Stimulated activated CD4-positive, alpha-beta T cell treated with anti-CD3 and anti-CD28 coated beads, Interleukin-2, amount 100 ng/mL, for 24 hours (primary cell): ENCODE results near the gene SLC39A9.
A peak's percentile ranks its signal among the peaks of the same experiment; 100 is the strongest.

Experiments
- DNase-seq, 2 donors: peaks; one replicate each; pipeline ENCODE4 v3.0.0-alpha.2; 2020

SLC39A9 gene, protein sequence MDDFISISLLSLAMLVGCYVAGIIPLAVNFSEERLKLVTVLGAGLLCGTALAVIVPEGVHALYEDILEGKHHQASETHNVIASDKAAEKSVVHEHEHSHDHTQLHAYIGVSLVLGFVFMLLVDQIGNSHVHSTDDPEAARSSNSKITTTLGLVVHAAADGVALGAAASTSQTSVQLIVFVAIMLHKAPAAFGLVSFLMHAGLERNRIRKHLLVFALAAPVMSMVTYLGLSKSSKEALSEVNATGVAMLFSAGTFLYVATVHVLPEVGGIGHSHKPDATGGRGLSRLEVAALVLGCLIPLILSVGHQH

GRCh38 chr14:69398053-69398817, at the start of gene SLC39A9, which contains the start of gene ERH:
SLC39A9 (plus strand) TSS chr14:69398692; CDS start chr14:69399370, 678 bp downstream.
ERH (minus strand) TSS chr14:69398299; CDS start chr14:69398233, 66 bp downstream.
- peak; percentile 91 to 92 for DNase-seq

GRCh38 chr14:69349091-69349777, 49.3 kb upstream of the SLC39A9 start:
- DNase-seq, result no peak

GRCh38 chr14:69350892-69351291, 47.6 kb upstream of the SLC39A9 start:
- no peak for DNase-seq

- no peak for DNase-seq
Measured at GRCh38 chr14:69351385-69351784, 47.1 kb upstream of the SLC39A9 start.

GRCh38 chr14:69351911-69352310, 46.6 kb upstream of the SLC39A9 start:
- DNase-seq, result no peak

GRCh38 chr14:69353168-69353567, 45.3 kb upstream of the SLC39A9 start:
- DNase-seq, result no peak

DNA sequence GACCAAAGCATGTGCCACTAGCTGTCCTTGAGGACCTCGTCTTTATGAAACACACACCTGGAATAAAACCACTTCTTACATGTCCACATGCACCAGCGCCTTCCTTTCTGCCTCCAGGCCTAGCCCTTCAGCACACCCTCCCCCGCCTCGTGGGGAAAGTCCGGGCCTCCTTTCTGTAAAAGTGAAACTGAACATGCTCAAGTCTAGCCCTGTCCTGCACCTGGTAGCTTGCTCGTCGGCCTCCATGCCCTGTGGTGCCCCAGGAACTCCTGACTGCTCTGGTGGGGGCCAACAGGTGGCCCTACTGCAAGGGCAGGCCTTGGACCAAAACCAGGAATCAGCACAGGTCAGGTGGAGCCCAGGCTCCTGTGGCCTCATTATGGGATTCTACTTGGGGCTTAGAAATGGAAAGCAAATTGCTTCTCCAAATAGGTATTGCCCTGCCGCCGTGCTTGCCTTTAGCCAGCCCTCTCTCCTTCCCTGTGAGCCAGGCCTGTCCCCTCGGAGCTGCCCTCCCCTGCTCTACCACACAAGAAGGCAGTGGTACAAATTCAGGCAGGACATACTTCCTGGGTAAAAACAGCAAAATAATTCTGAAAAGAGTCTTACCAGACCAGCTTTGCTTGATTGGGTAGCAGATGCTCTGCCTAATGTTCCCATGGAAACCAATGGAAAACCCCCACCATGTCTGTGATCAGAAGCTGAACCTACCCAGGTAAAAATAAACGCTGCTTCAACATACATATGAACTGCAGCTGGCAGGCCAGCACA, 43.9 kb upstream of the SLC39A9 start:
- peak; percentile 73 to 74 for DNase-seq

DNA sequence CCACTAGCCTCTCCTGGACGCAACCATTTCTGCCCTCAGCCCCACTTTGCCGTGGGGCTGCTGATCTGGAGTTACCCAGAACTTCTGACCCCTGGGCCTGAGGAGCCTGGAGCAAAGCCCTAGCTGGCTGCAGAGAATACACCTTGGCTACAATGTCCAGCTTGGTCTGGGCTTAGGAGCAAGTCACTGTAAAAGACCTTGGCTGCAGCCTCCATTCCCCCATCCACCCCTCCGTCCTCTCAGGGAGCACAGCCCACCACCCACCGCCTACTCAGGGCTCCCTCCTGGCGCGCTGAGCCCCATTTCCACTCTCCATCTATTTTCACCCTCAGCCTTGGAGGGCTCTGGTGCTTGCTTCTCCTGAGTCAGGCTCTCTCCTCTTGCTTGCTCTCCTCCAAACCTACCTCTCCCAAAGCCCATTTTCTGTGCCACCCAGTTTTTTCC, 43.3 kb upstream of the SLC39A9 start:
- no peak for DNase-seq

DNA sequence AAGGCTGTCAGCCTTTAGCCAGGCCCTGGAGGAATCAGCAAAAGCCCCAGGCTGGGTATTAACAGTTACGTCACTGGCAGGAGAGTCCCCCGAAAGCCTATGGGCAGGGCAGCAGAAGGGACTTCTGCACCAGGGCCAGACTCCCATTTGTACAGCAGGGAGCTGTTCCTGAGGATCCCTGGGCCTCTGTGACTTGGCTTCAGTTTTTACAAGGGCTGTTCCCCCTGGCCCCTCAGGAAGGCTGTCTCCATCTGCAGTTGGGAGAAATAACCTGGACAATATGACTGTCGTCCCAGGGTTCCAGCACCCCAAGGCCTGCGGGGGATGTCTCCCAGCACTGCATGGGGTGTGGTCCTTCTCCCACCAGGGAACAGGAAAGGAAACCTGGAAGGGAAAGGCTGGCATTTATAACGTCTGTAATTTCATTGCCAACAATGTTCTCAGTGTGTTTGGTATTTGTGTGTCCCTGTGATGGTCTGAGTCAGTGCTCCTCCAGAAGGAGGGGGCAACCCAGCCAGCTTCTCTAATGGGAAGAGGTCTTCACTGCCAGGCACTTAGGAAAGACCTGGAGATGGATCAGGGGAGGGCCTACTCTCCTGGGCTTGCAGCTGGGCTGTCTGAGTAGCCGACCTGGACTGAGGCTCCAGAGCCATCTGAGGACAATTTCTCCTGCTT, 42.7 kb upstream of the SLC39A9 start:
- DNase-seq, result no peak

DNA sequence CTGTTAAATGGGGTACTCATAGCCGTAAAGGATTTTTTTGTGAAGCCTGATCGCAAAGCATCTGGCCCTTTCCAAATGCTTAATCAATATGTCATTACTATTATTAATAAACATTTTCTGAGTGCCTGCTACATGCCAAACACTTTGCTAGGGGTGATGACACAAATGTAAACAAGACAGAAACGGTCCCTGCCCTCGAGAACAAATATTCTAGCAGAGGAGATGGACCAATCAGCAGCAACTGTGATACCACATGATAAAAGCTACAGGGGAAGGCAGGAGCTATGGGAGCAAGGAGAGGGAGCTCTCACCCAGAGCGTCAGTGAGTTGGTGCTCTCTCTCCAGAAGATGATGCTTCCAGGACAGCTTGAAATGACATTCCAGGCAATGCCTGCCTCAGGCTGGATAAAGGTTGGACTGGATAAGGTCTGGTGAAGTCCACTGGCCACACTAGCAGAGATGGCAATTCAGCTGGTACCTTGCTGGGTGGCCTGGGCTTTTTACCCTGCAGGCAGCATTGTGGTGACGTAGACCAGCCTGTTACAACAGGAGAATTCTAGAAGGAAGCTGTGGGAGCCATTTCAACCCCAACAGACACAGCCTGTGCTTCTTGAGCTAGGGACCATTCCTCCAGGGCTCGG, 41.5 kb upstream of the SLC39A9 start:
- DNase-seq, result no peak

DNA sequence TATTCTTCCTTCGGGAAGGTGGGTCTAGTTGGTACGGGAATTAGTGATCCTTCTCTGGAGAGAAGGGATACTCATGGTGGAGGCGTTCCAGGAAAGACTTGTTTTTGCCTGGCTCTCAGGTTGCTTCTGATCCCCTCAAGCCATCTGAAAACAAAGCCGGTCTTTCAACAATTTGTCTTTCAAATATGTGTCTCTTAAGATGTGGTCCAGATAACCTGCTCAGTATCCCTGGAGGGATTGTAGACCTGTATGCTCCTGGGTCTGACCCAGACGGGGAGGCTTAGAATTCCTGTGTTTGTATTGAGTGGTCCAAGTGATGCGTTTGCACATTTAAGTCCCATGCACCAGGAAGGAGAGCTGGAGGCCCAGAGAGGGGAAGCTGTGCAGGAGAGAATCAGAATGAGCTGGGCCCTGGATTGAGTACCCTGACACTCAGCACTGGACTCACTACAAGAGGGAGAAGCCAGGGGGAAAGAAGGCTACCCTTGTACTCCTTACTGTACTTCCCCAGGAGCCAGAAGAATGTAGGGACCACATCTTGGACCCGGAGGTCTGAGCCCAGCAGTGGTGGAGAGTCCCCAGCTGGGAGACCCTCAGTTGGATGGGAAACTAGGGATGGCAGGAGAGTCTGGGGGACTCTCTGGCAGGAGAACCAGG, 40.8 kb upstream of the SLC39A9 start:
- no peak for DNase-seq

DNA sequence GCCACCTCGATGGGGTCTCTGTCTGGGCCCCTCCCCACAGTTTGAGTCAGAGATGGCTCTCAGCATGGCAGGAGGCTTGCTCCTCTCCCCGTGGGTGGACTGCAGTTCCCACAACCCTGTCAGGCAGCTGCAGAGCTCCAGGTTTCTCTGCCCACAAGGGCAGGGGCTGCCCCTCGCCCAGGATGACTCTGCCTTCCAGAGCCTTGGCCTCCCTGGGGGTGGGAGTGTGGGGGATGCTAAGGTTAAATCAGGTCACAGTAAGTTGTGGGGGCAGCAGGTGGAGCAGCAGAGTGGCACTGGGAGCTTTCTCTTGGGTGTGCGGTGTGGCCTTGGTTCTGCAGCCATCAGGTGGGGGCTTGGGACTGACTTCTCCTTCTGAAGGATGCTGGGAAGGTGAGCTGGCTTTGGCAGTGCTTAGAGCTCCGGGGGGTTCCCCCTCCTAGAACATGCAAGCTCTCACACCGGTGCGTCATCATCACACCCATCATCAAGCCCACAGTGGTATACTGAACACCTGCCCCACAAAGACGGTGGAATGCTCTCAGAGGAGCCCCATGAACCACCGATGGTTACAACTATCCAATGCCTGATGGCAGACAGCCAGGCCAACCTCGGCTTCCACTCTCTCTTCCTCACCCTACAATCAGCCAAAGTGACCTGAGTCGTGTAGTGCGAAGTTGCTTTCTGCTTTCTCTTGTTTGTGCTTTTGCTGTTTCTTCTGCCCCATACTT, 40.1 kb upstream of the SLC39A9 start:
- peak; percentile 42 to 54 for DNase-seq

DNA sequence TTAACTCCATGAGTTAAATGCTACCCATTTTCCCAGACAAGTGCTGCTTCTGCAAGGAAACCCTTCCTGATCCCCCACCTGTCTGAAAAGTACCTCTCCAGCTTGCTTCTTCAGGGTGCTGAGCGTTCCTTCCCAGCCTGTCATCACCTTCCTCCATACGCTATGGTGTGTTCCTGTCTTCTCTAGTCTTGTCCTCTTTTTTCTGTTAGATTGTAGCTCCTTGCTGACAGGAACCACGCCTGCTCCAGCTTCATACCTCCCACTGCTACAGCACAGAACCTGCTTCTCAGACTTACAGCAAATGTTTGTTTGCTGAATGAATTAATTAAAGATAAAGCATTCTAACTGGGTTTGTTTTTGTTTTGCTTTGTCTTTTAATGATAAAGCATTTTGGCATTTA, 39.5 kb upstream of the SLC39A9 start:
- no peak for DNase-seq

- DNase-seq, result no peak
Measured at GRCh38 chr14:69360438-69361108, 37.9 kb upstream of the SLC39A9 start.

DNA sequence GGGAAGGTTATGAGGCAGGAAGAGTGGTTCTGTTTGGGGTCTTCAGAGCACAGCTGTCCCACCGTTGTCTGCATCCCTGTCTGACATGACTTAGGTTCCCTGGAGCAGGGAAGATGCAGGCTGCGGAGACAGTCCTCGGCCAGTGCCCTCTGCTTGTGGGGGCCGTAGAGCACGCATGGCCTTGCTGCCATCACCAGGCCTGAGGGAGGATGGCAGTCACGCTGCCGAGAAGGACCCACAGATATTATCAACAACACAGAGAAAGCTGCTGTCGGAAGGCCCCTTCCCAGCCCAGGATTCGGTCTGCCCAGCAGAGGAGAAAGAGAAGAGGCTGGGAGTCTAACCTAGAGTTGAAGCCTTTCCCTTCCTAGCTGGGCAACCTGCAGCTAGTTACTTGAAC, 35.4 kb upstream of the SLC39A9 start:
- DNase-seq, result no peak

- no peak for DNase-seq
Measured at GRCh38 chr14:69363964-69364363, 34.5 kb upstream of the SLC39A9 start.

GRCh38 chr14:69364378-69364777, 34.1 kb upstream of the SLC39A9 start:
- DNase-seq, result no peak

- no peak for DNase-seq
Measured at GRCh38 chr14:69366069-69366468, 32.4 kb upstream of the SLC39A9 start.

GRCh38 chr14:69366761-69367160, 31.7 kb upstream of the SLC39A9 start:
- no peak for DNase-seq

GRCh38 chr14:69368381-69368780, 30.1 kb upstream of the SLC39A9 start:
- DNase-seq, result no peak
